ENCODE measurements around the gene ULK4.

DNA sequence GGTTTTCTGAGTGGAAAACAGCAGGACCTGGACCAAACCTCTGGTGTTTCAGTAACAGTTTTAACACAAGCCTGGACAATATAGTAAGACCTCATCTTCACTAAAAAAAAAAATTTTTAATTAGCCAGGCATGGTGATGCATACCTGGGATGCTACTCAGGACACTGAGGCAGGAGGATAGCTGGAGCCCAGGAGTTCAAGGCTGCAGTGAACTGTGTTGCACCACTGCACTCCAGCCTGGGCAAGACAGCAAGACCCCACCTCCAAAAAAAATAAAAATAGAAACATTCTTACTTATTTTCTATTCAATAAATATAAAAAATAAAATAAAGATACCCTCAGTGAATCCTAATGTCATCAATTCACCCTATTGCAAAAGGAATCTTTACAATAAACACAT, 21.5 kb downstream of the ULK4 start:
- no peak for TF ChIP-seq CTCF (conservative IDR thresholded peaks at IDR 0.05)
- TF ChIP-seq EZH2 (IDR thresholded peaks at IDR 0.05; ENCODE audit: low read depth) = no peak
